Dermis blood vessel endothelial cell (primary cell): ENCODE measurements around the gene R3HCC1L. TPM values are rescaled to one million over a fixed set of nuclear protein-coding genes. Genes with fewer than 3 reads are reported as not detected.

Experiments used
- DNase-seq: peaks from one replicate; pipeline ENCODE4 v3.0.0; 2010
- total RNA-seq: library from RNA; depleted of rRNA; stranded (reverse); fragments of >200 nt; gene quantifications from 2 replicates; pipeline ENCODE4 v1.2.3, GENCODE V29; 2014

The R3HCC1L gene
- total RNA-seq: 14.3 and 16.8 TPM in 2 replicates

DNA sequence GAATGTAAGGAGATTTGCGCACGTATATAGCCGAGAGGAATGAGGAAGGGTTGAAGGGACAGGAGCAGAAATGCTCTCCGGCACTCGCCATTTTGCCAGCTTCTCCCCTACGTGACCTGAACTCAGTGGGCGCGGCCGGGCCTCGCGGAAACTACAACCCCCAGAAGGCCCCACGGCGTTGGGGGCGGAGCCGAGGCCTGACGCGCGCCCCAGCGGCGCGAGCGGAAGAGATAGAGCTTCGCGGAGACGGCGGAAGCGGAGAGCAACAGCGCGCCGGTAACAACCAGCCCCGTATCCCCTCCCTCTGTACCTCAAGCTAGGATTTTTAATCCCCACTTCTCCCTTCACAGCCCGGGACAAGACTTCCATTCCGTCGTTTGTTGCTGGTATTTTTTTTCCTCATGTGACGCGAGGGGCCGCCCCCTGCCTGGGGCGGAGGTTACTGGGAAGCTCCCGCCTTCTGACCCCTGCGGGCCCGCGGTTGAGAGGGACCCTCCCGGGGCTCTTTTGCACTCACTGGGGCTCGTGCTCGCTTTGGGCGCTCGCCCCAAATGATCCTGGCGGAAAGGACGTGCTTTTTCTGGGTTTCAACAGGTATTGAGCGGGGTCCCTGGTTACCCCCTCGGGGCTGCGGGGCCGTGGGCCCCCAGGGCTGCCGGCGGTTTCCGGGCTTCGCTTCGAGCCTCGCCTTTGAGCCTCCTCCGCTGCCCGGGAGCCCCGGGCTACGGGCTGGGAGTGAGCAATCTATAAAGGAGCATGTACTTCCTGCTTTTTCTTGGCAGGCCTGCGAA, at the start of gene R3HCC1L:
R3HCC1L (plus strand) TSS at position 227 of the 791 bp plus-strand sequence. CDS start 73,458 bp downstream, outside the sequence.
- DNase-seq: peak; percentile 90

GRCh38 chr10:98085238-98085637, 49.2 kb upstream of the R3HCC1L start:
- DNase-seq: no peak

DNA sequence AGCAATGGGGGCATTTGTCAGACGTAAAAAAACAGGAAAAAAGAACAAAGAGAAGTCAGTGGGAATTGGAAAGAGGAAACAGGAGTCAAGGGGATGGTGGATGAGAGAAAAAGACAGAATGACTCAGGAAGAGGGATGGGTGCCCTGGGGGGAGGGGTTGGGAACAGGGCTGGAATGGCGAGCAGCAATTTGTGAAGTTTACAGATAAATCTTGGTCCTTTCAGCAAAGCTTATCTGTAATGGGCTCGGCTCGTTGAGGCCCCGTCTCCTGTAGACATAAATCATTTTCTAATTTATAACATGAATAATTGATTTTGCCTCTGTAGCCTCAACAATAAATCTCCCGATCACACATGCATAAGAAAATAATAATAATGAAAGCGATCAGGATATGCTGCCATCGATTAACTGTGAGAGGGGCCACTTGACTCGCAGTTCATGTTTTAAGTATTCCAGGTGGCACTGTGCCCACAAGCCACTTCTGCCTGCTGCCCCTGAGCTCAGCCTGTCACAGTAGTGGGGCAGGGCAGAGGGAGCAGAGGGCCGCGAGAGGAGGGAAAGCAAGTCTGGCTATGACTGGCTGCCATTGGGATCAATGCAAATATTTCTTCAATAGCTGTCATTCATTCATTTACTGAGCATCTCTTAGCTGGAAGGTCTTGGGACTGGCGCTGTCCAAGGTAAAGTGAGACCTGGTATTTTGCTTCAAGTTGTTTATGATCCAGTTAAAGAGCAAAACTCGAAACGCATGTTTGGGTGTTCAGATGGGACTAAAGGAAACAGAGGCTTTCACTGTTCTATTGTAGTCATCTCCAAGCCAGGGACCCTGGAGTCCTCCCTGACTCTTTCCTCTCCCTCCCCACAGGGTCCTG, 47.4 kb upstream of the R3HCC1L start:
- peak; percentile 6 for DNase-seq

DNA sequence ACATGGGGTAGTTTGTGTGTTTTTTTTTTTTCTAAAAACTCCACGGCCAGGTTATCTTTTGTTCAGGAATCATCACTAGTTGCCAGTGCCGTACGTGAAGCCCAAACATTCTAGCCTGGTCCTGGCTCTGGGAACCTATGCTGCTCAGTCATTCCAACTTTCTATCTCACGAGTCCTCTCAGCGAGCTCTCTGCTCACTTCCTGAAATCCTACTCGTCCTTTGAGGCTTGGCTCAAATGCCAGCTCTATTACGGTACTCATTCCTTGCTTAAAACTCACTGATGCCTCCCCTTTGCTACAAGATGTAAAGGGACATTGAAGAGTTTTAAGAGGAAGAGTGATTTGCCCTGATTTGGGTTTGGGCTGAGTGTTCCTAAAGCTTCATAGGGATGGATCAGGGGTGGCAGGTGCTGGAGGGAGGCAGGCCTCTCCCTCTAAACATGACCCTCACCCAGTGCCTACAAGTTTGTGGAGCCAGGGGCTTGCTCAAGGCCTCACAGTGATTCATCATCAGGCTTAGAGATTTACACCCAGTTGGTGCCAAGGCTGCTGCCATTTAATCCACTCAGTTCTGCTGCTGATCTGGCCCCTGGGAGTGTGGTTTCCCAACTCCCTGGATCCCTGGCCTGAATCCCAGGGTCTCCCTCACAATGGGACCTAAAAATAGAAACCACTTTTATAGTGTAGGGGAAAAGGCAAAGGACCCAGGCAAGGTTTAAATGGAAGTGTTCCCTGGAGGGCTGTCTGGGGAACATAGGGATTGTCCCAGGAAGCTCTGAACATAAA, 46.1 kb upstream of the R3HCC1L start:
- DNase-seq: no peak

GRCh38 chr10:98090822-98091221, 43.6 kb upstream of the R3HCC1L start:
- no peak for DNase-seq

GRCh38 chr10:98096316-98096715, 38.1 kb upstream of the R3HCC1L start:
- DNase-seq: no peak

DNA sequence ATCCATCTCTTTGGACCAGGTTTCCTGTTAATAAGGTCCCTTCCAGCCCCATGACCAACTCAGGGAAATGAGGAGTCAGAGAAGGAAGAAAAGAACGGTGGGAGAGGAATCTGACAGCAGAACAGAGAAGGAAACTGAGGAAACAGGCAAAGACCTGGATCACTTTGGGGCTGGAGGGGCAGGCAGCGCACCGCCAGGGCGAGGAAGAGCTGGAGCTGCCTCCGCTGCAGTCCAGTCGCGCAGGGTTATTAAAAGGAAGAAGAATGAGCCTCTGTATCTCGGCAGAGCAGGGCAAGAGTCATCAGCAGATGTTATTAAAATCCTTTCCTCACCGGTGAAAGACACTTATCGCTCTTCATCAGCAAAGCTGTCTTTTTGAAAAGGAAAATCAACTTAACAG, 37.7 kb upstream of the R3HCC1L start:
- DNase-seq: no peak

GRCh38 chr10:98097175-98097574, 37.3 kb upstream of the R3HCC1L start:
- no peak for DNase-seq

GRCh38 chr10:98097616-98098015, 36.8 kb upstream of the R3HCC1L start:
- DNase-seq: peak; percentile 12

DNA sequence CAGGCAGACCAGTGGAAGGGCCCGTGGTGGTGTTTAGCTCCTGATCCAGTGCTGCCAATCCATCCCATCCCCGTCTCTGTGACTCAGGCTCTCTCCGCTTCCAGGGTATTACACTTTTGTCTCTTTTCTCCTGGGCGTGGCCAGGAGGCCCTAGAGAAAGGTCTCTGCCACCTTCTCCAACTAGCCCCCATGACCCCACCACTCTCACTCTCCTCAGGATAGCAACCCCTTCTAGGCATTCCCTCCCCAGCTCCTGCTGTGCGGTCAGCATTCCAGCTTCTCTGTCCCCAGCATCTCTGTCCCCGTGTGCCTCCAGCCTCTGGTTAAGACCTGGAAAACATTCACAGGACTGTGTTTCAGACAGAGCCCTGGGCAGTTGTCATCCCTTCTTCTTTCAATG, 36.2 kb upstream of the R3HCC1L start:
- no peak for DNase-seq

DNA sequence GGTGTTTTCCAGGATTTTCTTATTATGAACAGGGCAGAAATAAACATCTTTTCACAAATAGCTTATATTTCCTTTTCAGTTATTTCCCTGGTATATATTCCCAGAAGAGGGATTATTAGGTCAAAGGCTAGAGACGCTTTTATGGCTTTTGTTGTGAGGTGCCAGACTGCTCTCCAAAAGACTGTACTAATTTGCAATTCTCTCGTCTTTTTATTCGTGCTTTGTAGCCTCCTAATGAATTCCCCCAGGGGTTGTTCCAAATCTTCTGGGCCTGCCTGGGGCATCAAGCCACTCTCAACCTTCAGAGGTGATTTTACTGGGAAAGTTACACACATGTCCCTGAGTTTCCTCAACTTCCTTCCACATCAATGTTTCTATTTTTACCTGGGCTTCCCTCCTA, 34.0 kb upstream of the R3HCC1L start:
- DNase-seq: no peak

- DNase-seq: no peak
Observed at GRCh38 chr10:98101366-98101765, 33.1 kb upstream of the R3HCC1L start.

DNA sequence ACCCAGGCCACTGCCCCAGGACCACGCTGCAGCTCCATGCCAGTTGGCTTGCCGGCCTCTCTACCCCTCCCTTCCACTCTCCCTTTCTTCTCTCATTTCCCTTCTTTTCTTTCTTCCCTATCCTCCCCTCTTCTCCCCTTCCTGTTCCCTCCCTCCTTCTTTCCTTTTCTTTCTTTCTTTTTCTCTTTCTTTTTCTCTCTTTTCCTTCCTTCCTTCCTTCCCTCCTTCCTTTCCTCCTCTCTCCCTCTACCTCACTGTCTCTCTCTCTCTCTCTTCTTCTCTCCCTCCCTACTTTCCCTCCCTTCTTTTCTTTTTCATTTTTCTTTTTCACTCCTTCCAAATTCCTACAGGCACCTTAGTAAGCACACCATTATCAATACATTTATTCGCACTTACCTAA, 30.3 kb upstream of the R3HCC1L start:
- no peak for DNase-seq

- no peak for DNase-seq
Observed at GRCh38 chr10:98106531-98106930, 27.9 kb upstream of the R3HCC1L start.

GRCh38 chr10:98107644-98108430, 26.6 kb upstream of the R3HCC1L start:
- no peak for DNase-seq

GRCh38 chr10:98110356-98110755, 24.1 kb upstream of the R3HCC1L start:
- no peak for DNase-seq

DNA sequence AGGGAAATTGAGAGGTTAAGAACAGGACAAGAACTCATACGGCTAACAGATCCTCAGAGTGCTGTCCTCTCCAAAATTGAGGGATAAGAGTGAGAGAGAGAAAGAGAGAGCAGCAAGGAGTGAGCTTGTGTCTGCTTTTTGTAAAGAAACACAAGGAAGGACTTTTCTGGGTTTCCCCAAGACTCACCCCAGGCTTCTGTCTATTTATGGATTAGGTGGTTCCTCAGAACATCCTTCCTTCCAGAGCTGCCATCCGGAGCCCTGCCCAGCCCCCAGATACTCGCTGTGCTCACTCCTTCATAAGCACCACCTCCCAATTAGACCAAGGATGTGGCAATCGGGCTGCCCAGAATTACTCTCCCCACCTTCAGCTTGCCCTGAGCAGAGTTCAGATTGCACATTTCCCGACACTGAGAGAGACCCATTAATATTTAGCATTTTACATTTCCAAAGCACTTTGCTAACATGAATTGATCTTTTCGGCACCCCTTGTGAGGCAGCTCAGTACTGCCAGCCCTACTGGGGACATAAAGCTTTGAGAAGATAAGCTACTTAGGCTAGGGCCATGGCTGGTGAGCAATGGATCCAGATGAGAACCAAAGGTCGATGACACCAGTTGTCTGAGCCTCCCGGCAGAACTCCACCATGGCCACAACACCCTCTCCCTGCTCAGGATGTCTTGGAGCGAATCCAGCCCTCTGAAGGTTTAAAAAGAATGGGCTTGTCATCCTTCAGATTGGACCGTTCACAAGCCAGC, 19.2 kb upstream of the R3HCC1L start:
- no peak for DNase-seq

DNA sequence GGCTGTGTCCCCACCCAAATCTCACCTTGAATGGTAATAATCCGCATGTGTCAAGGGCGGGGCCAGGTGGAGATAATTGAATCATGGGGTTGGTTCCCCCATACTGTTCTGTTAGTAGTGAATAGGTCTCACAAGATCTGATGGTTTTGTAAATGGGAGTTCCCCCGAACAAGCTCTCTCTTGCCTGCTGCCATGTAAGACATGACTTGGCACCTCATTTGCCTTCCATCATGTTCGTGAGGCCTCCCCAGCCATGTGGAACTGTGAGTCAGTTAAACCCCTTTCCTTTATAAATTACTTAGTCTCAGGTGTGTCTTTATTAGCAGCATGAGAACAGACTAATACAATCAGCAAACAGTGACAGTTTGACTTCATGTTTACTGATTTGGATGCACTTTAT, 14.6 kb upstream of the R3HCC1L start:
- no peak for DNase-seq

GRCh38 chr10:98125940-98126631, 8.4 kb upstream of the R3HCC1L start:
- no peak for DNase-seq

DNA sequence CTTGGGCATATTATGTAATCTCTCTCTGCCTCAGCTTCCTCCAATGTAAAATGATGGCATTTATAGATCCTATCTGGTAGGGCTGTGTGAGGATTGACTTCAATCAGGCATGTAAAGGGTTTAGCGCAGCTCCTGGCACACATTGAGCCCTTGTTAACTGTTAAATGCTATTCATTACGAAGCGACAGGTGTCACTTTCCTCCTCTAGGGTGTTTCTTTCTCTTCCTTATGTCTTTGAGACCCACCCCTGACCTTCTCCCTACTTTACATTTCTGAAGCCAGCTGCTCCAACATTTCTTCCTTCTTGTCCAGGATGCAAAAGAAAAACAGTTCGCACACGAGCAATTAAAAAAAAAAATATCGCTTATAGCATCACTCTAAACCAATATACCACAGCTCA, 5.7 kb upstream of the R3HCC1L start:
- no peak for DNase-seq

DNA sequence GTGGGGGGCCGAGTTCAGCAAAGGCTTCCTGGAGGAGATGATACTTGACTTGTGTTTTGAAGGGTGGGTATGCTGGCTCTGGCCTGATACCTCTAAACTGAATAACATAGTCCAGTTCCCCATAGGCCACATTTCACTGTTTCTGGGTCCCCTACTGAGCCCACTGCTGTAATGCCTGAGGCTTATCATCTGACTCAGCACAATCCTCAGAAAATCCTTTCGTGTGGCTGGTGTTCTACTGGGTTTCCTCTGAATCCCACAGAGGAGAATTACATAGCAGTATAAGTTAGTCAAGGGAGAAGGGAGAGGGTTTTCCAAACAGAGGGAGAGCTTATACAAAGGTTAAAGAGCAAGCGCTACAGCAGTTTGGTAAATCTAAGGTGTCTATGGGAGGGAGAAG, 2.8 kb upstream of the R3HCC1L start:
- DNase-seq: no peak
